GM10248 (cell line): ENCODE data around the gene GIPC3.

Source experiments
- CTCF ChIA-PET: fragments of 300-600 bp; sonication (Branson Sonifier 250); formaldehyde crosslinking; extraction: SDS; loops from one replicate; lab custom pipeline; 2021; ENCODE audit warnings: antibody characterized with exemption; lab: Yijun Ruan, JAX
- POLR2A ChIA-PET: fragments of 350-650 bp; sonication (Branson Sonifier 250); formaldehyde crosslinking; extraction: SDS; loops from one replicate; lab custom pipeline; 2020; ENCODE audit warnings: antibody characterized with exemption; lab: Yijun Ruan, JAX
- DNase-seq: peaks from one replicate; pipeline ENCODE4 v3.0.0; 2012; ENCODE audit errors: extremely low spot score
- TF ChIP-seq, protein P1 (sequence below): IDR thresholded peaks from 2 replicates; pipeline ENCODE4 v1.5.1; 2012; ENCODE audit warnings: mild to moderate bottlenecking, low read depth; ENCODE audit errors: extremely low read depth, missing control alignments, control extremely low read depth

GIPC3 gene

DNA sequence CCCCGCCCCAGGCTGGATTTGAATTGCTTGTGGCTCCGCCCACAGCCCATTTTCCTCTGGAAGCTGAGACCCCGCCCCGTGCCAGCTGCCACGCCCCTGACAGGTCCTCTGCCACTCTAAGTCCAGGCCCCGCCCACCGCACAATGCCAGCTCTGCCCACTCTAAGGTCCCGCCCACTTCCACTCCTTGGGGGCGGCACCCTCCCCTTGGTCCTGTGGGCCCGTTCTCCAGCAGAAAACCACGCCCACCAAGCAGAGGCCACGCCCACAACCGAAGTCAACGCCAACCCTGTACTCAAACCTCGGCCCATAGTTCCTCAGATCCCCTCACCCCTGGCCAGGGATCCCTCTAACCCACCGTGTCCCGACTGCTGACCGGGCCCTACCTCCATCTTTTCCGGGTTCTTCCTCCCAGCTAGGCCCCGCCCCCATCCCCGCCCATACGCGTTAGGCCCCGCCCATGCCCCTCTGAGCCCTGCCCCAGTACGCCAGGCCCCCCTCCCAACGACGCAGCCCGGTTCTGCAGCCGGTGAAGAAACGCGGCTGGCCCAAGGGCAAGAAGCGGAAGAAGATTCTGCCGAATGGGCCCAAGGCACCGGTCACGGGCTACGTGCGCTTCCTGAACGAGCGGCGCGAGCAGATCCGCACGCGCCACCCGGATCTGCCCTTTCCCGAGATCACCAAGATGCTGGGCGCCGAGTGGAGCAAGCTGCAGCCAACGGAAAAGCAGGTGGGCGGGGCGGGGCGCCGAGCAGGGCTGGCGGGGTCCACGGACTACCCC is 11.2 kb upstream of the GIPC3 start:
- DNase-seq = peak; percentile 89
- TF ChIP-seq, protein P1, sequence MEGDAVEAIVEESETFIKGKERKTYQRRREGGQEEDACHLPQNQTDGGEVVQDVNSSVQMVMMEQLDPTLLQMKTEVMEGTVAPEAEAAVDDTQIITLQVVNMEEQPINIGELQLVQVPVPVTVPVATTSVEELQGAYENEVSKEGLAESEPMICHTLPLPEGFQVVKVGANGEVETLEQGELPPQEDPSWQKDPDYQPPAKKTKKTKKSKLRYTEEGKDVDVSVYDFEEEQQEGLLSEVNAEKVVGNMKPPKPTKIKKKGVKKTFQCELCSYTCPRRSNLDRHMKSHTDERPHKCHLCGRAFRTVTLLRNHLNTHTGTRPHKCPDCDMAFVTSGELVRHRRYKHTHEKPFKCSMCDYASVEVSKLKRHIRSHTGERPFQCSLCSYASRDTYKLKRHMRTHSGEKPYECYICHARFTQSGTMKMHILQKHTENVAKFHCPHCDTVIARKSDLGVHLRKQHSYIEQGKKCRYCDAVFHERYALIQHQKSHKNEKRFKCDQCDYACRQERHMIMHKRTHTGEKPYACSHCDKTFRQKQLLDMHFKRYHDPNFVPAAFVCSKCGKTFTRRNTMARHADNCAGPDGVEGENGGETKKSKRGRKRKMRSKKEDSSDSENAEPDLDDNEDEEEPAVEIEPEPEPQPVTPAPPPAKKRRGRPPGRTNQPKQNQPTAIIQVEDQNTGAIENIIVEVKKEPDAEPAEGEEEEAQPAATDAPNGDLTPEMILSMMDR = no peak
- ChIA-PET POLR2A (no interaction called here), CTCF (no interaction called here)

DNA sequence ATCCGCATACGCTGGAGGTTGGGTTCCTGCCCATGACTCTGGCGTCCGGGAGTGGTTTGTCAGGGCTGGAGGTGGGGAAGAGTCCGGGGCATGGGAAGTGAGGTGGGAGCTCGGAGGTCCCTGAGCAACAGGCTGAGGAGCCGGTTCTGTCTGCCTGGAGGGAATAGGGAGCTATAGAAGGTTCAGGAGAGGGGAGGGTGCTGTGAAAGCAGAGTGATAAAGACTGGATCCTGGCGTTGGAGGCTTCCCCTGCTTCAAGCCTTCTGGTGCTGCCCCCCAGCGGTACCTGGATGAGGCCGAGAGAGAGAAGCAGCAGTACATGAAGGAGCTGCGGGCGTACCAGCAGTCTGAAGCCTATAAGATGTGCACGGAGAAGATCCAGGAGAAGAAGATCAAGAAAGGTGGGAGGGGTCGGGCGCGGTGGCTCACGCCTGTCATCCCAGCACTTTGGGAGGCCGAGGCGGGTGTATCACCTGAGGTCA is 10.0 kb upstream of the GIPC3 start:
- no peak for DNase-seq
- CTCF ChIA-PET = interaction anchor here (1.3 to 1.7 kb wide), 2 partner anchors 11 to 18 kb away, joined by 3 to 5 read pairs; partner anchors contain the start of gene MFSD12

DNA sequence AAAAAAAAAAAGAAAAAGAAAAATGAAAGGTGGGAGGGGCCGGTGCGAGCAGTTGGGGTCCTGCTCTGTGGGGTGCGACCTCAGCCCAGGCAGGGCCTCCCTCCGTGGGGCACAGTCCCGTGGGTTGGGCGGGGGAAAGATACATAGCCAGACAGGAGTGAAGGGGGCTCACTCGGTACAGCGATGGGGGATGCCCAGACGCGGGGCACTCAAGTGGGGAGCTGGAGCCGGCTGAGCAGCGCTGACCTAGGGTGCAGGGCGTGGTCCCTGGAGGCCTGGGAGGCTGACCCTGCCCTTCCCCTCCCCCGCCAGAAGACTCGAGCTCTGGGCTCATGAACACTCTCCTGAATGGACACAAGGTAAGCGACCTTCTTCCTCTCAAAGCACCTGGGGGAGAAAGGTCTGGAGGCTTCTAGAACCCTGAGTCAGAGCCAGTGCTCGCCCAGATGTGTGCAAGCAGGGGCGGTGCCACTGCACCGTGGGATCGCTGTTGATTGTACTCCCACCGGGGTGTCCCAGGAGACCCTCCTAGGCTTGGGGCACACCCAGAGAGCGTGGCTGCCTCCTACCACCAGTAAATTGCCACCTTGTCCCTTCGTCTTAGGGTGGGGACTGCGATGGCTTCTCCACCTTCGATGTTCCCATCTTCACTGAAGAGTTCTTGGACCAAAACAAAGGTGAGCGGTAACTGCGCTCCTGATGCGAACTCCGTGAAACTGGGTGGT is 9.2 kb upstream of the GIPC3 start:
- ChIA-PET POLR2A (no interaction called here), CTCF (interaction anchor here (1.3 to 1.7 kb wide), 2 partner anchors 10 to 19 kb away, joined by 3 to 5 read pairs; partner anchors contain the start of gene MFSD12)
- no peak for DNase-seq
- TF ChIP-seq, protein P1 = no peak

More for the DNA sequence above, 10.0 kb upstream of the GIPC3 start:
- POLR2A ChIA-PET = no interaction called here
- TF ChIP-seq, protein P1 = no peak

DNA sequence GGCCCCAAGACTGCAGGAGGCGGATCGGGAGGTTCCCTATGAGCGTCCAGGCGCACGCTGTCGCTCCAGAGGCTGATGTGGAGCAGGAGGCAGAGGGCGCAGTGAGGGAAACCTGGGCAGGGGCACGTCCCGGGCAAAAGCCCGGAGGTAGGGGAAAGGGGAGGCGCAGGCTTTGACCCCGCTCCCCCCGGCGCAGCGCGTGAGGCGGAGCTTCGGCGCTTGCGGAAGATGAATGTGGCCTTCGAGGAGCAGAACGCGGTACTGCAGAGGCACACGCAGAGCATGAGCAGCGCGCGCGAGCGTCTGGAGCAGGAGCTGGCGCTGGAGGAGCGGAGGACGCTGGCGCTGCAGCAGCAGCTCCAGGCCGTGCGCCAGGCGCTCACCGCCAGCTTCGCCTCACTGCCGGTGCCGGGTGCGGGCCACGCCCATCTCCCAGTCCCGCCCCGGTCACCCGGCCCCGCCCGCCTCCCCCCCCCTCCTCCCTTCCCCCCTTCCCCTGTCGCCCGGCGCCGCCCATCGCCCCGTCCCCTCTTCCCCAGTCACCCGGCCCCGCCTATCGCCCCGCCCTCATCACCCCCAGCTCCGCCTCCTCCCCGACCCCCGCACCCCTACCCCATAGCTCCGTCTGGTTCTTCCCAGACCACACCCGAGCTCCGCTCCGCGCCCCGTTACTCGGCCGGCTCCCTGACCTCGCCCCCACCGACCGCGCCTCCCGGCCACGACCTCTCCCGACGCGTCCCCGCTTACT is 8.4 kb upstream of the GIPC3 start:
- TF ChIP-seq, protein P1 = no peak
- ChIA-PET POLR2A (no interaction called here), CTCF (no interaction called here)
- no peak for DNase-seq

DNA sequence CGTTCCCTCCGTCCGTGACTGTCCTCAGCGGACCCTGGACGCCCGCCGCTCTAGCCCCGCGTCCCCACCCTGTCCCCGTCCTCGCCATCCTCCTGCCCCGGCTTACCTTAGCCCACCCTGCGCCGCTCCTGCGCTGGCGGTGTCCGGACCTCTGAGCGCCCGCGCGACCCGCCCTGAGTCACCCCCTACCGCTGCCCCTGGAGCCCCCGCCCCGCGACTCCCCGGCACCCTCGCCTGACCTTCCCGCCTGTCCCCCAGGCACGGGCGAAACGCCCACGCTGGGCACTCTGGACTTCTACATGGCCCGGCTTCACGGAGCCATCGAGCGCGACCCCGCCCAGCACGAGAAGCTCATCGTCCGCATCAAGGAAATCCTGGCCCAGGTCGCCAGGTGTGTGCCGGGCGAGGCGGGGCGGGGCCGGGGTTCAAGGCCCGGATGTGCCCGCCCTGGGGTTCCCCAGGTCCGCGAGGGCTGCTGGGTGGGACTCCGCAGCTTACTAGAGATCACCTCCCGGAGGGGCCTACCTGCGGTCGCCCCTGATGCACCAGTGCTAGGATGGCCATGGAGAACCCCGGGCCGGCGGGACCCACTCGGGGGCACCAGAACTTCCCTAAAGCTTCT is 7.4 kb upstream of the GIPC3 start:
- no peak for DNase-seq
- ChIA-PET POLR2A (no interaction called here), CTCF (interaction anchor here (1.6 kb wide), 1 partner anchor 14 kb away, joined by 3 read pairs; no protein-coding TSS in a partner anchor)
- TF ChIP-seq, protein P1 = no peak
